ENCODE data around the gene KRTAP12-4. TPM values are rescaled to one million over a fixed set of nuclear protein-coding genes. Genes with fewer than 3 reads are reported as not detected.

KRTAP12-4 gene
- polyA plus RNA-seq, 1 experiment: not detected

DNA sequence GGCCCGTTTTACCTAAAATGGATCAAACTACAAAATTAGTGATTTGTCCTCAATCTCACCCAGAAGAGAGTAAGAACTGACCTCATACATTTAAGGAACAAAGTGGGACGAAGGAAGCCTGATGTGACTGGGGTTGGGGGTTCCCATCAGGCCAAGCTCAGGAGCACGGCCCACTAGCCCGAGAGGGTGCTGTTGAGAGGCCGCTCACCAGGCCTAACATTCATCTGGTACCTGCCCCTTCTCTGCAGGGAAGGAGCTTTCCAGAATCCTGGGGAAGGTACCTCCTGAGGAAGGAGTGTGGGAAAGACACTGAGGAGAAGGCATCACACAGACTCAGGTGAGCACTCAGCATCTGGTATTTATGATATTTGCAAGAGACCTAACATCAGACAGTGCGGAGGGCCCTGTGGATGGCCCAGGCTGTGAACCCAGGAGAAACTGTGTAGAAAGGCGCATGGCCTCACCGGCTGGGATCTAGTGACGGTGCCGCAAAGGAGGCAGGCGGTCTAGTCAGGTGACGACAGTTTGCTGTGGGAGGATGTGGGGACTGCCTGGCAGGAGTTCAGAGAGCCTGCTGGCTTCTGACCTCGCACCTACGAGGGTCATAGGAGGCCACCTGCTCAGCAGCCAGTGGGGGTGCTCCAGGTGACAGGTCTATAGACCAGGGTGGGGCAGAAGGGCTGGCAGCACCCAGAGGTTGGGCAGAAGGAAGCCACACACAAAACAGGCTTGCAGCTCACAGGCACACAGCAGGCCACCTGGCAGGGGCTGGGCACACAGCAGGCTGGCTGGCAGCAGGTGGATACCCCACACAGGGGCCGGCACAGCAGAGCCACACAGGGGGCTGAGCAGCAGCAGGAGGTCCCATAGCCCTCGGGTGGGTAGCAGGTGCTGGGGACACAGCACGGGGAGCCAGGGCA lies 543 bp downstream of the KRTAP12-4 start:
- no peak for DNase-seq (ENCODE audit: low read depth)
- H3K36me3 ChIP-seq (ENCODE audit: control insufficient read depth, insufficient read depth, low read length): no peaks in the 10 kb centered on the region
- H3K4me3 ChIP-seq (ENCODE audit: low read depth, low read length): no peak overlapping the region
- ChIA-PET POLR2A (no interaction called here), CTCF (no interaction called here)
- no peaks in the 10 kb centered on the region for H3K27me3 ChIP-seq (ENCODE audit: control insufficient read depth, insufficient read depth, low read length)
- TF ChIP-seq, protein P1, sequence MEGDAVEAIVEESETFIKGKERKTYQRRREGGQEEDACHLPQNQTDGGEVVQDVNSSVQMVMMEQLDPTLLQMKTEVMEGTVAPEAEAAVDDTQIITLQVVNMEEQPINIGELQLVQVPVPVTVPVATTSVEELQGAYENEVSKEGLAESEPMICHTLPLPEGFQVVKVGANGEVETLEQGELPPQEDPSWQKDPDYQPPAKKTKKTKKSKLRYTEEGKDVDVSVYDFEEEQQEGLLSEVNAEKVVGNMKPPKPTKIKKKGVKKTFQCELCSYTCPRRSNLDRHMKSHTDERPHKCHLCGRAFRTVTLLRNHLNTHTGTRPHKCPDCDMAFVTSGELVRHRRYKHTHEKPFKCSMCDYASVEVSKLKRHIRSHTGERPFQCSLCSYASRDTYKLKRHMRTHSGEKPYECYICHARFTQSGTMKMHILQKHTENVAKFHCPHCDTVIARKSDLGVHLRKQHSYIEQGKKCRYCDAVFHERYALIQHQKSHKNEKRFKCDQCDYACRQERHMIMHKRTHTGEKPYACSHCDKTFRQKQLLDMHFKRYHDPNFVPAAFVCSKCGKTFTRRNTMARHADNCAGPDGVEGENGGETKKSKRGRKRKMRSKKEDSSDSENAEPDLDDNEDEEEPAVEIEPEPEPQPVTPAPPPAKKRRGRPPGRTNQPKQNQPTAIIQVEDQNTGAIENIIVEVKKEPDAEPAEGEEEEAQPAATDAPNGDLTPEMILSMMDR (IDR thresholded peaks at IDR 0.05; ENCODE audit: insufficient read depth, low read depth, low read length): no peak

DNA sequence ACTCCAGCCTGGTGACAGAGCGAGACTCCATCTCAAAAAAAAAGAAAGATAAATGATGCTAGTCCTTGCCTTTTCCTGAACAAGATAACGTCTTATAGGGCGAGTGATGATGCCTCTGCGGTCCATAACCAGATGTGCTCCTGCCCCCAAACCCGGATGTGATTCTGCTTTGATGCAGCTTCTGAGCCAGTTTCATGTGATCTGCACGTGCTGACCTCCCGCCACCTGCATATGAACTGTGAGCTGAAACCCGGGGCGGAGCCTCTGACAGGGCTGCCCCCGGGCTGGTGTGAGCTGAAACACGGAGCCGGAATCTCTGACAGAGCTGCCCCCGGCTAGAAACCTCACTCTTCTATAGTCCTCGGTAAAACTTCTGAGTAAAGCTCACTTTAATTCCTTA lies 1.3 kb downstream of the KRTAP12-4 start:
- TF ChIP-seq, protein P1 (IDR thresholded peaks at IDR 0.05; ENCODE audit: insufficient read depth, low read depth, low read length): no peak
- no peaks in the 10 kb centered on the region for H3K27me3 ChIP-seq (ENCODE audit: control insufficient read depth, insufficient read depth, low read length)
- ChIA-PET POLR2A (no interaction called here), CTCF (no interaction called here)
- no peaks in the 10 kb centered on the region for H3K36me3 ChIP-seq (ENCODE audit: control insufficient read depth, insufficient read depth, low read length)
- no peak for DNase-seq (ENCODE audit: low read depth)
- no peak overlapping the region for H3K4me3 ChIP-seq (ENCODE audit: low read depth, low read length)

DNA sequence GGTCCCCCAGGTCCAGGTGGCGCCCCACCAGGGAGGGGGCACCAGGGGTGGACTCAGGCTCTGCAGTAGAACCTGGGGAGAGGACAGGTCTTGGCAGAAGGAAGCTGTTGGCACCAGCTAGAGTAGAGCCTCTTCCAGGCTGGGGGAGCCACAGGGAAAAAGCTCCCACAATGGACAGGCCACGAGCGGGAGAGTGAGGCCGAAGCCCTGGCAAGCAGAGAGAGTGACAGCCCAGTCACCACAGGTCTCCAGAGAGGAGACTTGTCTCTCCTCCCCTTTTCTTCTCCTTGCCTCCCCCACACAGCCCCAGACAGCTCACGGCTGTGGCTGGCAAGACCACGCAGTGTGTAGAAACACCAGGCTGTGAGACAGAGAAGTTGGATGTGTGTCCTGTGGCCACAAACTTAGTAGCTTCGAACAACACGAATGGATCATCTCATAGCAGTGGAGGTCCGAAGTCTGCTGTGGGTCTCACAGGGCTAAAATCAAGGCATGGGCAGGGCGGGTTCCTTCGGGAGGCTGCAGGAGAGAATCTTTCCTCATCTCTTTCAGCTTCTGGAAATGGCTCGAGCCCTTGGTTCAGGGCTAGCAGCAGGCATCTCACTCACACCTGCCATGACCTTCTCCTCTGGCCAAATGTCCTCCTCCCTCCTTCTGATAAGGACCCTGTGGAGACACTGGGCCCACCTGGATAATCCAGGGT lies 3.3 kb downstream of the KRTAP12-4 start:
- H3K36me3 ChIP-seq (ENCODE audit: control insufficient read depth, insufficient read depth, low read length): no peaks in the 10 kb centered on the region
- POLR2A ChIA-PET: no interaction called here
- no peak for DNase-seq (ENCODE audit: low read depth)
- H3K27me3 ChIP-seq (ENCODE audit: control insufficient read depth, insufficient read depth, low read length): no peaks in the 10 kb centered on the region
- CTCF ChIA-PET: interaction anchor here (0.6 kb wide), 1 partner anchor 26 kb away, joined by 3 read pairs; no protein-coding TSS in a partner anchor
- H3K4me3 ChIP-seq (ENCODE audit: low read depth, low read length): no peak overlapping the region
- TF ChIP-seq, protein P1 (IDR thresholded peaks at IDR 0.05; ENCODE audit: insufficient read depth, low read depth, low read length): no peak

DNA sequence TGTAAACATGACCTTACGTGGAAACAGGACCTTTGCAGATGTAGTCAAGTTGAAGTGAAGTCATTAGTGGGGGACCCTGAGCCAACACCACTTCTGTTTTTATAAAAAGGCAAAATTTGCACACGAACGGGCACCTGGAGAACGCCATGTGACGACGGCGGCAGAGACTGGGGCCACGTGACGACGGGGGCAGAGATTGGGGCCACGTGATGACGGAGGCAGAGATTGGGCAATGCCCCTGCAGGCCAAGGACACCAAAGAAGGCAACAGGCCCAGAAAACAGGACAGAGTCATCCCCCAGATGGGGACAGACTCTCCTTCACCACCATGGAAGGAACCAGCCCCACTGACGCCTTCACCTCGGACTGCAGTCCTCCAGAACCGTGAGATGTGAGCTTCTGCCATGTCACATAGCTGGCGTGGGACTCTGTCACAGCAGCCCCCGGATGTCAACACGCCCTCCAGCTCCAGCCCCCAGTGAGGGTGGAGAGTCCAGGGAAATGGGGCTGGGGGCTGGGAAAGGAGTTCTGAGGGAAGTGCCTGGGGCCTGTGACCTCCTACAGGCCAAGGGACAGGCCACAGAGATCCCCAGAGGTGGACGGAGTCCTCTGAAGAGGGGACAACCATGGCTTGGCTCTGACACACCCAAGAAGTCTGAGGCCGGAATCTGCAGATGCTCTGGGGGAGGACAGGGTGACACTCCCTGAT lies 4.0 kb downstream of the KRTAP12-4 start:
- no peaks in the 10 kb centered on the region for H3K27me3 ChIP-seq (ENCODE audit: control insufficient read depth, insufficient read depth, low read length)
- H3K4me3 ChIP-seq (ENCODE audit: low read depth, low read length): no peak overlapping the region
- POLR2A ChIA-PET: no interaction called here
- CTCF ChIA-PET: no interaction called here
- DNase-seq (ENCODE audit: low read depth): no peak
- H3K36me3 ChIP-seq (ENCODE audit: control insufficient read depth, insufficient read depth, low read length): no peaks in the 10 kb centered on the region
- TF ChIP-seq, protein P1 (IDR thresholded peaks at IDR 0.05; ENCODE audit: insufficient read depth, low read depth, low read length): no peak
